ENCODE data around the gene CAMTA1.

The CAMTA1 gene

DNA sequence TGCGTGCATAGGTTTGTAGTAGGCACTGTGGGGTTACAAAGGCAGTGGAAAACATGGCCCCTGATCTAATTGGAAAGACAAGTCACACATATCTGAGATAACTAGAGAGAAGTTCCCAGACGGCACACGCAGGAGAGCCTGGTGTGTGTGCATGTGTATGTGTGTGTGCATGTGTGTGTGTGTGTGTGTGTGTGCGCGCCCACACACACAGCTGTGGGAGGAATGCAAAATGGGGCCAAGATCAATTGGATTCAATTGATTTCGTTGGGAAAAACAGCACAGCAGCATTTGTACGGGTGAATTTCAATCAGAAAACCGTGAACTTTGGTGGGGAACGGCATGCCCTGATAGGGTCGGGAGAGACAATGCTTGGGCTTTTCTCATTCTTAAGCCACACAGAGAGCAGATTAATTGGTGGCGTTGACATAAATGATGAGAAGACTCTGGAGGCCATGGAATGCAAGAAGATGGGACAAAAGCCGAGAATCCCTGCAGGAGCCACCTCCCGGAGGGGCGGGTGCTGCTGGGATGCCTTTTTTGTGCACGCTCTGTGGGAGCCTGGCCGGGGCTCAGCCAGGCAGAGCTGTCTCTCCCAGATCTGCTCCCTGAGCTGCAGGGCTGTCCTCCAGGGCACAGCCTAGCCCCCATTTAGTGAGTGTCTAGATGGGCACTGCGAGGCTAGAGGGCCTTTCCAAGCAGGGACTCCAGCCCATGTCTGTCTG lies 322.0 kb downstream of the CAMTA1 start:
- DNase-seq (ENCODE audit: low read depth in 3 of 3), result no peak

GRCh38 chr1:7108251-7108650 lies 323.0 kb downstream of the CAMTA1 start:
- no peak for DNase-seq (ENCODE audit: low read depth in 3 of 3)

GRCh38 chr1:7109901-7110300 lies 324.6 kb downstream of the CAMTA1 start:
- no peak for DNase-seq (ENCODE audit: low read depth in 3 of 3)

DNA sequence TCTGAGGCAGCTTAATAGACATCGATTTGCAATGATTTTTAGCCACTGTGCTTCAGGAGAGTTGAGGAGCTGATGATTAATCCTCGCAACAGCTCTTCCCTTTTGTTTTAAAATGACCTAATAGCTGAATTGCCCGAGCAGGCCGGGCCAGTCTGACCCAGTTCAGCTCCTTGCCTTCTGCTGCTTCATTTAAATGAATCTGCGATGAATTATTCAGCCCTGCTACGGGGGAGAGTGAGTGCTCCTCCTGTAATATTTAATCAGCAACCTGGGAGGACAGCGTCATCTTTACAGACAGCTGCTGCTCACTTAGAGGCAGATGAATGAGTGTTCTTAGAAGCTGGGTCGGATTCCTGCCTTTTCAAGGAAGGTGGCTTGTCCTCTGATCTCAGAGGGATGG lies 325.1 kb downstream of the CAMTA1 start:
- DNase-seq (ENCODE audit: low read depth in 3 of 3), result no peak

GRCh38 chr1:7111853-7112252 lies 326.6 kb downstream of the CAMTA1 start:
- no peak for DNase-seq (ENCODE audit: low read depth in 3 of 3)

- no peak for DNase-seq (ENCODE audit: low read depth in 3 of 3)
Measured at GRCh38 chr1:7113136-7113535, 327.9 kb downstream of the CAMTA1 start.

DNA sequence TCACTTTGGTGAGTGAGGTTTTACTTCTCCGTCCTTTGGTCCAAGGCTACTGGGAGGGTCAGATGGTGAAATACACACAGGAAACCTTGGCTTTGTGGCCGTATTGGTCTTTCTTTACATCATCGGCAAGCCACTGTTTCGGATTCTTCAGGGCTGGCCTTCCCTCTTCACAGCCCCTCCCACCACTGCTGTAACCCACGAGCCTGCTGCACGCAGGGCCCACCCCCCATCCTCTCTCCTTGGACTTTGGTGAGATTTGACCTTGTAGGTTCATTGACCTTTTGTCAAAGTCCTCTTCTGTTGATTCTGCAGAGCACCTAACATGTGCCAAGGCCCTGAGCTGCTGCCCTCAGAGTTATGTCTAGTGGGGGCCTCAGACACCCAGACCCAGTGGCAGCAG lies 328.6 kb downstream of the CAMTA1 start:
- DNase-seq (ENCODE audit: low read depth in 3 of 3), result no peak

- DNase-seq (ENCODE audit: low read depth in 3 of 3), result no peak
Measured at GRCh38 chr1:7116001-7116400, 330.7 kb downstream of the CAMTA1 start.

GRCh38 chr1:7117399-7118281 lies 332.4 kb downstream of the CAMTA1 start:
- DNase-seq (ENCODE audit: low read depth in 3 of 3), result no peak

DNA sequence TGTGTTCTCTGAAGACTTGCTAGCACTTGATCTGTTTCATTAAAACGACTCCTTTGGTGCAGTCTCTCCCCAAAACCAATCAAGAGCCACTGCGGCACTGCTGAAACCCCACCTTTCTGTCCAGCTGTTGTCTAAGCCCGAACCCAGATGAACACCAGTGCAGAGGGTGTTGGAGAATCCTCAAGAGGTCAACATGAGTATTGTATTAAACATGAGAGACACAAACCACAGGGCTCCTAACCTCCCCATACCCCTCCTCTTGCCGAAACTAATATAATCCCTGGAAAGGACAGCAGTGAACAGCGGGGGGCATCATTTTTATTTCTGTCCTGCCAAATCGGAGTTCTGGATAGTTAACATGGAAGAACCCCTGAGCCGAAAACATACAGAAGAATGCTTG lies 333.9 kb downstream of the CAMTA1 start:
- no peak for DNase-seq (ENCODE audit: low read depth in 3 of 3)

DNA sequence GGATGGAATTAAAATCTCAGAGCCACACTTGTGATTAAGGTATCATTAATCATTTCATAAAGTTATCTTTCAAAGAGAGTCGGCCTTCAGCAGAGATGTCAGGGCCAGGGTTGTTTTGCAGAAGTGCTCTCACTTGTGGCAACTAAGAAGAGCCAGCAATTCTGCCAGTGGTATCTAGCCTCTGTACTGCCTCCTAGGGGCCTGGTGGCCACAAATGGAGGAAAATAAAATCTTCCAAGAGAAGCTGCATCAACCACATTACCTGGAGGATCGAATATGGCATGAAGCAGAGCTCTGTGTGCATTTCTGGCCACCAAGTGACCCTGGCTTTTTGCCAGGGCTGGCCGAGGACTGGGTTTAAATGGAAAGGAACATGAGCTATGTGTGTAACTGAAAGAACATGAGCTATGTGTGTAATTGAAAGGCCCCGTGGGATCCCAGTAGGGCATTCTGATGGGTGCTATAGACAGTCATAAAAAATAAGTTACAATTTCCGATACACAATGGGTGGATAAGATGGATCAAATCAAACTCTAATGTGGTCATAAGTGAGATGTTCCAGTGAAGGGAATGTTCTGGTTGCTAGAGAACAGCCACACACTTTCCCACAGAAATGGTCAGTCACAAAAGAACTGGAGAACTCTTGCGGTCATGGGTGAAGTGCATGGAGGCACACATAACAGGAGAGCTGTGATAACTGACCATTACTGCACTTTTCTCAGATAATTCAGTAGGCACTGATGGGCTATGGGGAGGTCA lies 335.8 kb downstream of the CAMTA1 start:
- no peak for DNase-seq (ENCODE audit: low read depth in 3 of 3)

DNA sequence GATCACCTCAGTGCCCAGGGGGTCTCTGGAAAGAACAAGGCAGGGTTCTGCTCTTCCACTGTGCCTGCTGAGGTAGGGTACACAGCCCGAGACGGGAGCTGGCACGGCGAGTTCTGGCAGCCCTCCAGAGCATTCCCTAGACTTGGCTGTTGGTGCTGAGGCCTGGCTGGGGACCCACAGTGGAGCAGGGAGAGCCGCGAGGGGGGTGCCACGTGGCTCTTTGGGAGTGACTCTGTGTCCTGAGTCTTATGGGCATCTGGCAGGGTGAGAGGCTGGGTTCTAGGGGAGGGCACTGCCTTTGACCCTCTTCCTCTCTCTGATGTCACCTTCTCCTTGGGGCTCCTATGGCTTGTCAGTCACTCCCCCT lies 336.4 kb downstream of the CAMTA1 start:
- no peak for DNase-seq (ENCODE audit: low read depth in 3 of 3)

DNA sequence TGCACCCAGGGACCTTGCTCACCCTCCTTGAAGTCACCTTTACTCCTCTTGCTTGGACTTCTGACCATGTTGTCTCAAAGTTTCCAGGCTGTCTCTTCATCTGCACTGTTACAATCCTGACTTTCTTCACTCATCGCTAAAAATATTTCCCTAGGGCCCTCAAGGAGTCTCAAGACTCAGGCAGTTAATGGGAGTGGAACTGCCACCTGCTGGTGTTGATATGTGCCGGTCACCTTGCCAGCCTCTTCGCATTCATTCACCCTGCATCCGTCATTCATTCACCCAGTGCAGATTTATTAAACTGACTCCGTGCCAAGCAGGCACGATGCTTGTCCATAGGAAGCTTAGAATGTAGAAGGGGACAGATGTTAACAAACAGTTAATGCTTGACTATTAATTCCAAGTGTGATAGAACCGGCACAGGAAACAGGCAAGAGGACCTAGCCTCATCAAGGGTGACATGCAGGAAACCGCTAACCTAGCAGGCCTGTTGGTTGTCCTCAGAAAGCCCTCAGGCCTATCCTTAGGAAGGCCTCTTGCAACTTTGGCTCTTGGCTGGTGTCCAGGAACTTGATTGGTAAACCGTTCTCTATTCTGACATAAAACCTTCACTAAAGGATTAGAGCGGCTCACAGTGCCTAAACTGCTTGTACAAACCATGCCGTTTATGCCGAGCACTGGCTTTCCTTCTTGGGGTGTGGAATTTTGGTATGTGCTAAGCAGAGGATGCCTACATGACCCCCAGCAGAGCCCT lies 342.2 kb downstream of the CAMTA1 start:
- no peak for DNase-seq (ENCODE audit: low read depth in 3 of 3)

GRCh38 chr1:7128293-7128692 lies 343.0 kb downstream of the CAMTA1 start:
- no peak for DNase-seq (ENCODE audit: low read depth in 3 of 3)

GRCh38 chr1:7130127-7130526 lies 344.9 kb downstream of the CAMTA1 start:
- DNase-seq (ENCODE audit: low read depth in 3 of 3), result no peak

DNA sequence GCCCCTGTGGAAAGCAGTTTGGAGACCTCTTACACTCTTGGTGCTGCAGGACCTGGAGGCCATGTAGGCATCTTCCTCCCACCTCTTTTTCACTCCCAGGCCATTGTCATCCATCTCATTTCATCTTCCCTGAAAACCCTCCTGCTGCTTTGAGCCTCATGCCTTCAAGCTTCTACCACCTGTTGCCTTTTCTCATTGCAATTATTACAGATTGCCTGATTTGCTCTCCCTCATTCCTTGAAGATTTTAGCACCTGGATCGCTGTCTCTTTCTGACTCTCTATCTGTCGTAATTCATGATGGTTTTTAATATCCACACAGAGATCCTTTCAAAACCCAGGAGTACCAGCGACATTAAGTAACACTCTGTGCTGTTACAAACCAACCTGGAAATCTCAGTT lies 350.2 kb downstream of the CAMTA1 start:
- DNase-seq (ENCODE audit: low read depth in 3 of 3), result no peak

- no peak for DNase-seq (ENCODE audit: low read depth in 3 of 3)
Measured at GRCh38 chr1:7136166-7136953, 351.1 kb downstream of the CAMTA1 start.

DNA sequence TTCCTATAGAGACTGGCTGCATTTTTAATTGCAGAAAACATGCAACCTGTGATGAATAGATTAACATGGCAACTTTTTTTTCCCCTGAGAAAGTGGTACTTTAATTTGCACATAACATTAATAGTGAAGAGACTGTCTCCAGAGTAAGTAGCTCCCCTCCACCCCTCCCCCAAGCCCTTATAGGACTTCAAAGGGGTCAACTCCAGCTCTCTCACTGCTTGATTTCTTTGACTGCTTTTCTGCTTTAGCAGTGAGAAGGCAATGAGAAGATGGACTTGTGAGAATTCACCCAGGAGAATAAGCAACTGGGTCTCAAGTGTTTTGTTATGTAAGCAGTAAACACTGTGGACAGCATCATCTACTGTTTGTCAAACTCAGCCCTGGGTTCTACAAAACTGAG lies 355.0 kb downstream of the CAMTA1 start:
- DNase-seq (ENCODE audit: low read depth in 3 of 3), result no peak

DNA sequence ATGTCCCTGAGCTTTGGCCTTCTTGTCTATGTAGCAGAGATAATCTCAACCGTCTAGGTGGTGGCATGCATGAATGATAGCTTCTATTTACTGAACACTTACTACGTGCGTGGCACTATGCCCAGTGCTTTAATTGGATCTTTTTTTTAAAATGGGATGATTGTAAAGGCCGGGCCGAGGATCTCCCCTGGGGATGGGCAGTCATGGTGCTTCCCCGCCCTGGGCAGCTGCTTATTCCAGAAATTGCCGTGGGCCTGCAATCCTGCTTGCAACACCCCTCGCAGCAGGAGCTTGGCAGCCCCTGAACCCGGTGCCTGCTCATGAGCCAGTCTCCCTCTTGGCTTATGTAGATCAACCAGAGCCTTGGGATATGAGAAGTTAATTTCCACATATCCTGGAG lies 360.7 kb downstream of the CAMTA1 start:
- no peak for DNase-seq (ENCODE audit: low read depth in 3 of 3)

- no peak for DNase-seq (ENCODE audit: low read depth in 3 of 3)
Measured at GRCh38 chr1:7146710-7147109, 361.5 kb downstream of the CAMTA1 start.

Data from stimulated activated CD4-positive, alpha-beta T cell treated with anti-CD3 and anti-CD28 coated beads, TNF-alpha, amount 100 ng/mL, for 24 hours (primary cell).